ENCODE results near the gene MTMR12. TPM values are rescaled to one million over a fixed set of nuclear protein-coding genes. Genes with fewer than 3 reads are reported as not detected.
"Not testable (repeated sequence)": the region's sequence is repeated elsewhere in the genome, so short reads cannot be mapped to it uniquely, and the experiment has no call there.

The MTMR12 gene
- total RNA-seq, 1 donor from 2014 or later: 41.3 TPM

- Histone ChIP-seq H3K4me3 (no peak overlapping the region), H3K36me3 (no peaks in the 10 kb centered on the region), H3K9me3 (no peaks in the 10 kb centered on the region), H3K27me3 (no peaks in the 10 kb centered on the region), H3K27ac (no peak overlapping the region), H3K4me1 (peaks cover 4% of the 10 kb centered on the region)
- intact Hi-C loops (cut with DNase I): no loop called here
- ATAC-seq (no peak), DNase-seq (no peak)
- TF ChIP-seq, protein P1, sequence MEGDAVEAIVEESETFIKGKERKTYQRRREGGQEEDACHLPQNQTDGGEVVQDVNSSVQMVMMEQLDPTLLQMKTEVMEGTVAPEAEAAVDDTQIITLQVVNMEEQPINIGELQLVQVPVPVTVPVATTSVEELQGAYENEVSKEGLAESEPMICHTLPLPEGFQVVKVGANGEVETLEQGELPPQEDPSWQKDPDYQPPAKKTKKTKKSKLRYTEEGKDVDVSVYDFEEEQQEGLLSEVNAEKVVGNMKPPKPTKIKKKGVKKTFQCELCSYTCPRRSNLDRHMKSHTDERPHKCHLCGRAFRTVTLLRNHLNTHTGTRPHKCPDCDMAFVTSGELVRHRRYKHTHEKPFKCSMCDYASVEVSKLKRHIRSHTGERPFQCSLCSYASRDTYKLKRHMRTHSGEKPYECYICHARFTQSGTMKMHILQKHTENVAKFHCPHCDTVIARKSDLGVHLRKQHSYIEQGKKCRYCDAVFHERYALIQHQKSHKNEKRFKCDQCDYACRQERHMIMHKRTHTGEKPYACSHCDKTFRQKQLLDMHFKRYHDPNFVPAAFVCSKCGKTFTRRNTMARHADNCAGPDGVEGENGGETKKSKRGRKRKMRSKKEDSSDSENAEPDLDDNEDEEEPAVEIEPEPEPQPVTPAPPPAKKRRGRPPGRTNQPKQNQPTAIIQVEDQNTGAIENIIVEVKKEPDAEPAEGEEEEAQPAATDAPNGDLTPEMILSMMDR (IDR thresholded peaks at IDR 0.05): no peak
Measured at GRCh38 chr5:32323741-32324140, 11.0 kb upstream of the MTMR12 start.

GRCh38 chr5:32322882-32323281 lies 10.1 kb upstream of the MTMR12 start:
- H3K9me3 ChIP-seq: no peaks in the 10 kb centered on the region
- TF ChIP-seq, protein P1 (IDR thresholded peaks at IDR 0.05): no peak
- peaks cover 4% of the 10 kb centered on the region for H3K4me1 ChIP-seq
- H3K27me3 ChIP-seq: no peaks in the 10 kb centered on the region
- no peaks in the 10 kb centered on the region for H3K36me3 ChIP-seq
- no peak overlapping the region for H3K4me3 ChIP-seq
- intact Hi-C loops (cut with DNase I): no loop called here
- ATAC-seq: no peak
- H3K27ac ChIP-seq: no peak overlapping the region
- DNase-seq: no peak

DNA sequence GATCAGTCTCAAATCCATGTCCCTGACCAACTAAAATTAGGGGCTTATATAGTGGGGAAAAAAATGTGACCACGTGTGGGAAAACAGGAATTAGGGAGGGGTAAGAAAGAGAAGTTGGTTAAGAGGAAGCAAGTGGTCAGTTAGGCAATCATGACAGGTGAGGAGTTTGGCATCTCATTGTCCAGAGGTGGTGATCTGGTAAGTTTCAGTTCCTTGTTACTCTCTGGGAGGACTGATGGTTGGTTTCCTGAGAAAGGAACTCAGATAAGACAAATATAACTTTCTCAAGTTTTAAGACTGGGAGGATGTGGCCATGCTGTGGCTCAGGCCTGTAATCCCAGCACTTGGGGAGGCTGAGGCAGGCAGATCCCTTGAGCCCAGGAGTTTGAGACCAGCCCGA lies 9.0 kb upstream of the MTMR12 start:
- ATAC-seq; H3K36me3 ChIP-seq; intact Hi-C loops (cut with DNase I); H3K9me3 ChIP-seq; H3K27me3 ChIP-seq; H3K4me1 ChIP-seq; DNase-seq; H3K27ac ChIP-seq; H3K4me3 ChIP-seq: not testable (repeated sequence)

GRCh38 chr5:32320576-32320975 lies 7.8 kb upstream of the MTMR12 start:
- TF ChIP-seq, protein P1 (IDR thresholded peaks at IDR 0.05): no peak
- no peak for ATAC-seq
- Histone ChIP-seq H3K27me3 (no peaks in the 10 kb centered on the region), H3K9me3 (no peaks in the 10 kb centered on the region), H3K4me3 (no peak overlapping the region), H3K27ac (no peak overlapping the region), H3K4me1 (peaks cover 4% of the 10 kb centered on the region), H3K36me3 (no peaks in the 10 kb centered on the region)
- intact Hi-C loops (cut with DNase I): no loop called here
- DNase-seq: no peak

DNA sequence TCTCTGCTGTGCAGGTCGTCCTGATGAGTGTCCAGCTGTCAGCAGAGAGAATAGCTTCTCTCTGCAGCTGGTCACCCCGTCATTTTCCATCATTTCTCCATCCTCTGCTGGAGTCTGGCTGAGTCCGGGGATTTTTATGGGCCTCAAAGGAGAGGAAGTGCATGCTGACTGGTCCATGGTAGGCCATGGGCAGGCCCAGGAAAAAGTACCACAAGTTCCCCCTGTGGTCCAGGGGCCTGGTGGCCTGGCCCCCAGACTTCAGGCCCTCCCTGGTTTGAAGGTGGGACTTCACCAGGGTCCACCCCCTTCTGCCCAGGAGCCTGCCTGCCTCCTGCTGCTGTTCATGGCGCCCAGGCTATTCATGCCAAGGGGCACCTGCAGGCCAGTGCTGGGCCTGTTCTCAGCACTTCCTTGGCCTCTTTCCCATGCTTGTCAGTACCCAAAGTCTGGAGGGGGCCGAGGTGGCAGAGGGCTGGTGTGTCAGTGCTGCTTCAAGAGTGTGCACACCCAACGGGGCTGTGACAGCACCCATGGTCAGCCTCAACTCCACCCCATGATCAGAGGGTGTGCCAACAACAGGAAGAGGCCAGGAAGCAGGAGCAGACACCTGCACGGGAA lies 7.3 kb upstream of the MTMR12 start:
- intact Hi-C loops (cut with DNase I): no loop called here

GRCh38 chr5:32319392-32319791 lies 6.7 kb upstream of the MTMR12 start:
- intact Hi-C loops (cut with DNase I): no loop called here
- Histone ChIP-seq H3K9me3 (no peaks in the 10 kb centered on the region), H3K36me3 (no peaks in the 10 kb centered on the region), H3K27ac (no peak overlapping the region), H3K4me1 (no peaks in the 10 kb centered on the region), H3K27me3 (no peaks in the 10 kb centered on the region), H3K4me3 (no peak overlapping the region)
- ATAC-seq (no peak), DNase-seq (no peak)
- TF ChIP-seq, protein P1 (IDR thresholded peaks at IDR 0.05): no peak

More for the DNA sequence above, 7.3 kb upstream of the MTMR12 start:
- DNase-seq (no peak), ATAC-seq (no peak)
- Histone ChIP-seq H3K9me3 (no peaks in the 10 kb centered on the region), H3K36me3 (no peaks in the 10 kb centered on the region), H3K27ac (no peak overlapping the region), H3K4me1 (peaks cover under 1% of the 10 kb centered on the region), H3K4me3 (no peak overlapping the region), H3K27me3 (no peaks in the 10 kb centered on the region)
- TF ChIP-seq, protein P1 (IDR thresholded peaks at IDR 0.05): no peak

Measured in upper lobe of right lung (tissue), 1 donor.